Osteocyte (in vitro differentiated cells): ENCODE measurements around the gene BCAP29. TPM values are rescaled to one million over a fixed set of nuclear protein-coding genes. Genes with fewer than 3 reads are reported as not detected.

Source experiments
- DNase-seq: peaks from one replicate; pipeline ENCODE4 v3.0.0; 2021; ENCODE audit warnings: mixed read lengths; ENCODE audit not compliant: unreplicated experiment; ENCODE audit errors: extremely low spot score
- H3K27ac Mint-ChIP-seq: one replicate; pipeline ENCODE4 v1.8.0; 2021; ENCODE audit warnings: mild to moderate bottlenecking, mixed read lengths; ENCODE audit not compliant: unreplicated experiment
- H3K27me3 Mint-ChIP-seq: one replicate; pipeline ENCODE4 v1.8.0; 2021; ENCODE audit warnings: mixed read lengths; ENCODE audit not compliant: unreplicated experiment
- H3K36me3 Mint-ChIP-seq: one replicate; pipeline ENCODE4 v1.8.0; 2021; ENCODE audit warnings: mixed read lengths; ENCODE audit not compliant: unreplicated experiment
- H3K4me1 Mint-ChIP-seq: one replicate; pipeline ENCODE4 v1.8.0; 2021; ENCODE audit warnings: mixed read lengths; ENCODE audit not compliant: unreplicated experiment
- H3K4me3 Mint-ChIP-seq: one replicate; pipeline ENCODE4 v1.8.0; 2021; ENCODE audit warnings: mild to moderate bottlenecking, moderate library complexity, mixed read lengths; ENCODE audit not compliant: unreplicated experiment
- H3K9me3 Mint-ChIP-seq: one replicate; pipeline ENCODE4 v1.8.0; 2021; ENCODE audit warnings: mixed read lengths; ENCODE audit not compliant: unreplicated experiment
- CTCF ChIP-seq: fragments of 200-600 bp; sonication (generic); IDR thresholded peaks from 2 replicates; pipeline ENCODE4 v1.5.0; 2021; ENCODE audit warnings: antibody characterized with exemption, mild to moderate bottlenecking, moderate library complexity
- total RNA-seq: library from RNA; stranded (reverse); gene quantifications from 2 replicates; pipeline ENCODE4 v1.2.1, GENCODE V29; 2021

Gene BCAP29
- total RNA-seq, 1 donor from 2014 or later = 62.5 TPM

- H3K27ac Mint-ChIP-seq = no peak overlapping the region
- no peaks in the 10 kb centered on the region for H3K36me3 Mint-ChIP-seq
- H3K9me3 Mint-ChIP-seq = peaks cover 5% of the 10 kb centered on the region
- peaks cover 32% of the 10 kb centered on the region for H3K27me3 Mint-ChIP-seq
- no peaks in the 10 kb centered on the region for H3K4me1 Mint-ChIP-seq
- TF ChIP-seq CTCF = no peak
- H3K4me3 Mint-ChIP-seq = no peak overlapping the region
- DNase-seq = no peak
Observed at GRCh38 chr7:107642501-107642900, 62.5 kb downstream of the BCAP29 start.

- no peaks in the 10 kb centered on the region for H3K36me3 Mint-ChIP-seq
- peaks cover 5% of the 10 kb centered on the region for H3K9me3 Mint-ChIP-seq
- no peak for DNase-seq
- no peak overlapping the region for H3K4me3 Mint-ChIP-seq
- TF ChIP-seq CTCF = no peak
- no peaks in the 10 kb centered on the region for H3K4me1 Mint-ChIP-seq
- H3K27me3 Mint-ChIP-seq = peaks cover 27% of the 10 kb centered on the region
- H3K27ac Mint-ChIP-seq = no peak overlapping the region
Observed at GRCh38 chr7:107643407-107643806, 63.4 kb downstream of the BCAP29 start.

GRCh38 chr7:107643938-107644308 is 63.9 kb downstream of the BCAP29 start:
- no peaks in the 10 kb centered on the region for H3K4me1 Mint-ChIP-seq
- H3K27ac Mint-ChIP-seq = no peak overlapping the region
- no peaks in the 10 kb centered on the region for H3K36me3 Mint-ChIP-seq
- peaks cover 26% of the 10 kb centered on the region for H3K27me3 Mint-ChIP-seq
- H3K4me3 Mint-ChIP-seq = no peak overlapping the region
- DNase-seq = no peak
- no peak for TF ChIP-seq CTCF
- H3K9me3 Mint-ChIP-seq = peaks cover 5% of the 10 kb centered on the region

DNA sequence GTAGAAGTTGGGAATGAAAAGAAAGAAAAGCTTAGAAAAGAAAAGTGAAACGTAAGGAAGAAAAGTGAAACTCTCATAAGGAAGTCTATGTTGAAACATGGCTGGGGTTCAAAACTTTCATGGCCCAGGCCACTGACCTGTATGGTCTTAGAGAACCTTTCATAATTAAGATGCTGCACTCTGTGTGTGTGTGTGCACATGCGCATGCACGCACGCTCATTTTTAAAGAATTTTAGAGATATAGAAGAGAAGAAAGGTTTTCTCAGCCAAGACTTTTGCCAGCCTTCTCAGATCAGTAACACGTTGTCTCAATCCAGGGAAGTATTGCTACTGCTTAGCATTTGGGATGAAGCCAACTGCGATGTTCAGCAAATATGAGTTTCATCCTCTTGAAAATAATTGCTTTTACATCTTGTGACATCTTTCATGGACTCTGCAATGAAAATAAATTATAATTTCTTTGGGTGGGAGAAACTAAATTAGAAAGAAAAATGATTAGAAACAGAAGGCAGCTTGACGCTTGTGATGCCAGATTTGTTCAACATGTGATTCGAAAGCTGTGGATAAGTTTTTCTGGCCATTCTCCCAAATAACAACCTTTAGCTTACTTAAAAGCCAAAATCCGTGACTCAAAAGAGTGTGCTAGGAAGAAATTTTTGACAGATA is 64.4 kb downstream of the BCAP29 start:
- Mint-ChIP-seq H3K27me3 (peaks cover 26% of the 10 kb centered on the region), H3K4me1 (no peaks in the 10 kb centered on the region), H3K9me3 (peaks cover 5% of the 10 kb centered on the region), H3K27ac (no peak overlapping the region), H3K36me3 (no peaks in the 10 kb centered on the region), H3K4me3 (no peak overlapping the region)
- no peak for TF ChIP-seq CTCF
- no peak for DNase-seq

- H3K27ac Mint-ChIP-seq = no peak overlapping the region
- H3K36me3 Mint-ChIP-seq = no peaks in the 10 kb centered on the region
- no peak for TF ChIP-seq CTCF
- no peak for DNase-seq
- H3K27me3 Mint-ChIP-seq = peaks cover 41% of the 10 kb centered on the region
- no peak overlapping the region for H3K4me3 Mint-ChIP-seq
- no peaks in the 10 kb centered on the region for H3K9me3 Mint-ChIP-seq
- H3K4me1 Mint-ChIP-seq = no peaks in the 10 kb centered on the region
Observed at GRCh38 chr7:107652642-107653041, 72.6 kb downstream of the BCAP29 start.
